SJCRH30 (cell line): ENCODE measurements around the gene SENP7. TPM values are rescaled to one million over a fixed set of nuclear protein-coding genes. Genes with fewer than 3 reads are reported as not detected.
A peak's percentile ranks its signal among the peaks of the same experiment; 100 is the strongest.
"Not testable (repeated sequence)": the region's sequence is repeated elsewhere in the genome, so short reads cannot be mapped to it uniquely, and the experiment has no call there.

Experiments
- DNase-seq, 2 experiments: peaks; one replicate each; pipeline ENCODE4 v3.0.0-alpha.2; 2015 to 2020
- H3K27ac ChIP-seq: fragments of 250-450 bp; sonication (Bioruptor Pico); 2 replicates; pipeline ENCODE4 v1.5.1; 2020; ENCODE audit warnings: mild to moderate bottlenecking, moderate library complexity
- H3K27me3 ChIP-seq: fragments of 250-450 bp; sonication (Bioruptor Pico); 2 replicates; pipeline ENCODE4 v1.5.1; 2020; ENCODE audit warnings: mild to moderate bottlenecking, moderate library complexity
- H3K36me3 ChIP-seq: fragments of 250-450 bp; sonication (Bioruptor Pico); 2 replicates; pipeline ENCODE4 v1.5.1; 2020; ENCODE audit warnings: mild to moderate bottlenecking, moderate library complexity
- H3K4me1 ChIP-seq: fragments of 250-450 bp; sonication (Bioruptor Pico); 2 replicates; pipeline ENCODE4 v1.5.1; 2020; ENCODE audit warnings: mild to moderate bottlenecking, moderate library complexity
- H3K4me3 ChIP-seq: fragments of 250-450 bp; sonication (Bioruptor Pico); 2 replicates; pipeline ENCODE4 v1.5.1; 2020; ENCODE audit warnings: mild to moderate bottlenecking, moderate library complexity
- H3K9me3 ChIP-seq: fragments of 250-450 bp; sonication (Bioruptor Pico); replicated peaks from 2 replicates; pipeline ENCODE4 v1.5.1; 2020; ENCODE audit warnings: mild to moderate bottlenecking, moderate library complexity
- total RNA-seq: library from RNA; depleted of rRNA; stranded (reverse); fragments of >200 nt; shearing (Covaris generic); gene quantifications from 2 replicates; pipeline ENCODE4 v1.2.3, GENCODE V29; 2014; rRNA removed

Gene SENP7
- total RNA-seq: 23.3 and 28.3 TPM in 2 replicates

- no peaks in the 10 kb centered on the region for H3K36me3 ChIP-seq
- peak; percentile 90 to 94 for DNase-seq
- no peaks in the 10 kb centered on the region for H3K9me3 ChIP-seq
Measured at GRCh38 chr3:101512646-101513418, at the start of gene SENP7. Gene SENP7 (minus strand): TSS chr3:101513212. CDS start chr3:101513130, 82 bp downstream.

GRCh38 chr3:101561630-101562328, 48.8 kb upstream of the SENP7 start, which contains the start of gene TRMT10C:
Gene TRMT10C (plus strand): TSS chr3:101561868. CDS start chr3:101564782, 2,914 bp downstream.
- Histone ChIP-seq H3K4me3 (peak within 1 kb of the TSS; percentile 84), H3K9me3 (no peaks in the 10 kb centered on the region), H3K27me3 (no peaks in the 10 kb centered on the region), H3K36me3 (peaks cover 30% of the 10 kb centered on the region), H3K27ac (peak within 1 kb of the TSS; percentile 67), H3K4me1 (no peaks in the 10 kb centered on the region)
- DNase-seq: peak; percentile 95 to 98

More at GRCh38 chr3:101512646-101513418, at the start of gene SENP7:
- Histone ChIP-seq H3K27ac (peak within 1 kb of the TSS; percentile 76), H3K27me3 (no peaks in the 10 kb centered on the region), H3K4me1 (no peaks in the 10 kb centered on the region), H3K4me3 (peak within 1 kb of the TSS; percentile 78)

- H3K9me3 ChIP-seq: no peaks in the 10 kb centered on the region
- no peaks in the 10 kb centered on the region for H3K27me3 ChIP-seq
- H3K4me1 ChIP-seq: no peaks in the 10 kb centered on the region
- H3K36me3 ChIP-seq: no peaks in the 10 kb centered on the region
- no peak for DNase-seq
- no peak overlapping the region for H3K27ac ChIP-seq
- no peak overlapping the region for H3K4me3 ChIP-seq
Measured at GRCh38 chr3:101556064-101556463, 43.1 kb upstream of the SENP7 start.

- not testable (repeated sequence) for DNase-seq, H3K4me1 ChIP-seq, H3K4me3 ChIP-seq, H3K36me3 ChIP-seq, H3K27ac ChIP-seq, H3K9me3 ChIP-seq, H3K27me3 ChIP-seq
Measured at GRCh38 chr3:101553381-101553780, 40.4 kb upstream of the SENP7 start.

GRCh38 chr3:101551359-101552081, 38.5 kb upstream of the SENP7 start:
- not testable (repeated sequence) for H3K9me3 ChIP-seq, H3K27ac ChIP-seq, H3K27me3 ChIP-seq, H3K4me1 ChIP-seq, H3K4me3 ChIP-seq, DNase-seq, H3K36me3 ChIP-seq

- H3K27me3 ChIP-seq: no peaks in the 10 kb centered on the region
- H3K4me1 ChIP-seq: no peaks in the 10 kb centered on the region
- no peaks in the 10 kb centered on the region for H3K36me3 ChIP-seq
- DNase-seq: no peak
- no peak overlapping the region for H3K27ac ChIP-seq
- H3K9me3 ChIP-seq: no peaks in the 10 kb centered on the region
- no peak overlapping the region for H3K4me3 ChIP-seq
Measured at GRCh38 chr3:101549473-101549872, 36.5 kb upstream of the SENP7 start.

GRCh38 chr3:101548527-101549105, 35.6 kb upstream of the SENP7 start:
- no peaks in the 10 kb centered on the region for H3K9me3 ChIP-seq
- no peak overlapping the region for H3K27ac ChIP-seq
- H3K36me3 ChIP-seq: no peaks in the 10 kb centered on the region
- H3K4me3 ChIP-seq: no peak overlapping the region
- no peaks in the 10 kb centered on the region for H3K4me1 ChIP-seq
- no peaks in the 10 kb centered on the region for H3K27me3 ChIP-seq
- no peak for DNase-seq

- Histone ChIP-seq H3K9me3 (no peaks in the 10 kb centered on the region), H3K4me1 (no peaks in the 10 kb centered on the region), H3K27me3 (no peaks in the 10 kb centered on the region), H3K27ac (no peak overlapping the region), H3K4me3 (no peak overlapping the region), H3K36me3 (no peaks in the 10 kb centered on the region)
- no peak for DNase-seq
Measured at GRCh38 chr3:101544161-101544850, 31.3 kb upstream of the SENP7 start.

- H3K27me3 ChIP-seq: no peaks in the 10 kb centered on the region
- H3K4me3 ChIP-seq: no peak overlapping the region
- H3K27ac ChIP-seq: no peak overlapping the region
- H3K36me3 ChIP-seq: no peaks in the 10 kb centered on the region
- DNase-seq: no peak
- H3K4me1 ChIP-seq: no peaks in the 10 kb centered on the region
- no peaks in the 10 kb centered on the region for H3K9me3 ChIP-seq
Measured at GRCh38 chr3:101542957-101543356, 29.9 kb upstream of the SENP7 start.

- not testable (repeated sequence) for H3K27me3 ChIP-seq, DNase-seq, H3K27ac ChIP-seq, H3K4me3 ChIP-seq, H3K4me1 ChIP-seq, H3K9me3 ChIP-seq, H3K36me3 ChIP-seq
Measured at GRCh38 chr3:101536955-101537354, 23.9 kb upstream of the SENP7 start.

- no peaks in the 10 kb centered on the region for H3K36me3 ChIP-seq
- H3K27ac ChIP-seq: no peak overlapping the region
- H3K9me3 ChIP-seq: no peaks in the 10 kb centered on the region
- no peak for DNase-seq
- no peak overlapping the region for H3K4me3 ChIP-seq
- no peaks in the 10 kb centered on the region; the same call in 1 of the 2 replicates for H3K27me3 ChIP-seq
- H3K4me1 ChIP-seq: no peaks in the 10 kb centered on the region
Measured at GRCh38 chr3:101536266-101536665, 23.3 kb upstream of the SENP7 start.

GRCh38 chr3:101535221-101535620, 22.2 kb upstream of the SENP7 start:
- Histone ChIP-seq H3K9me3 (no peaks in the 10 kb centered on the region), H3K4me1 (no peaks in the 10 kb centered on the region), H3K4me3 (no peak overlapping the region)

GRCh38 chr3:101533603-101533968, 20.6 kb upstream of the SENP7 start:
- Histone ChIP-seq H3K36me3 (no peaks in the 10 kb centered on the region), H3K4me1 (no peaks in the 10 kb centered on the region), H3K9me3 (no peaks in the 10 kb centered on the region), H3K27me3 (no peaks in the 10 kb centered on the region; the same call in 1 of the 2 replicates), H3K4me3 (no peak overlapping the region), H3K27ac (no peak overlapping the region)
- DNase-seq: no peak

More at GRCh38 chr3:101535221-101535620, 22.2 kb upstream of the SENP7 start:
- Histone ChIP-seq H3K27me3 (no peaks in the 10 kb centered on the region; the same call in 1 of the 2 replicates), H3K36me3 (no peaks in the 10 kb centered on the region), H3K27ac (no peak overlapping the region)
- DNase-seq: no peak
